Urinary bladder (tissue), 4 donors: ENCODE data around the gene MPPED2. TPM values are rescaled to one million over a fixed set of nuclear protein-coding genes. Genes with fewer than 3 reads are reported as not detected.

Source experiments
- DNase-seq: peaks from one replicate; pipeline ENCODE4 v3.0.0-alpha.2; 2015; ENCODE audit errors: extremely low spot score
- H3K27ac ChIP-seq: one replicate; pipeline ENCODE4 v1.5.1; 2013; ENCODE audit warnings: low read depth, mild to moderate bottlenecking, moderate library complexity
- H3K36me3 ChIP-seq: one replicate; pipeline ENCODE4 v1.6.1; 2013; ENCODE audit warnings: mild to moderate bottlenecking, moderate library complexity; ENCODE audit not compliant: insufficient read depth
- H3K4me1 ChIP-seq: one replicate; pipeline ENCODE4 v1.6.1; 2013; ENCODE audit warnings: mild to moderate bottlenecking, moderate library complexity; ENCODE audit not compliant: insufficient read depth
- H3K4me3 ChIP-seq: one replicate; pipeline ENCODE4 v1.5.1; 2013; ENCODE audit warnings: low read depth, low read length
- WGBS: extraction: QIAGEN DNeasy Blood & Tissue Kit; methylation state at CpG from one replicate; pipeline ENCODE4 v1.1.7; 2013; 5-methylcytosine and 5-hydroxymethylcytosine counted together
- polyA plus RNA-seq: library from polyadenylated mRNA; stranded (reverse); fragments of 200-250 nt; gene quantifications from one replicate; pipeline ENCODE4 v1.2.3, GENCODE V29; 2013
- total RNA-seq: library from RNA; depleted of rRNA; stranded (reverse); fragments of >200 nt; gene quantifications from one replicate; pipeline ENCODE4 v1.2.3, GENCODE V29; 2014
- donor health status: healthy with polysubstance abuse.
- donor health status: healthy.

The MPPED2 gene
- total and polyA plus RNA-seq, 2 donors, result 3.0 to 25.7 TPM

DNA sequence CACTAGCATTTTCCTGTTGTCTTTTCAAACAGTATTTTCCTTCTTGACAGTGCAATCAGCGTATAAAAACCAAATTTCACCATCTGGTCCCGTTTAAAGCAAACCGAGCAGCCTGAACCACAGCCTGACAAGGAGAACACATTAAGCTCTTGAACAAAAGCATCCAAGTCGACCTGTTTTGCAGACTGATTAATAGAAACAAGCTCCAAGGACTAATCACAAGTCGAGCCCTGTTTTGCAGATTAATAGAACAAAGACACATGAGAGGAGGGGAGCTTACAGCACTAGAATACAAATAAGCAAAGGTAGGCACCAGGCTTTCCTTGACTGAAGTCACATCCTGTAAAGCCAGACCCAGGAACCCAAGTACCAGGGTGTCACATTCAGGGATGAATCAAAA, 104.8 kb downstream of the MPPED2 start:
- 55% methylated on average over 5 of the region's 5 CpGs for WGBS
- Histone ChIP-seq H3K27ac (no peak overlapping the region), H3K4me3 (no peak overlapping the region)

DNA sequence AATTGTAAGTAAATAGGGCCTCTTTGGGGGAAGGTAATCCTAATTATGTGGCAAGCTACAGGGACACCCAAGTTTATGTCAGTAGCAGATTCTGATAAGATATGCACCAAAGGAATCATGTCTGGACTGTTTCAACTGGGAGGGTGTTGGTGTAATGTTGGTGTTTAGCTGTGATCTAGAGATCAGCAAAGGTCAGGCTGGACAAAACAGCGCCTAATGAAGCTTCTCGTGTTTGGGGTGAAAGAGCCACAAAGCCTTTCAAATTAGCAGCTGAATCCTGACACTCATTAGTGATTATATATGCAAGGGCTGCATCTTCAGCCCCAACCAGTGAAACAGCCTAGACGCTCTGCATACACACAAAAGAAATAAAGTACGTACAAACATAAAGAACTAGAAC, 106.3 kb downstream of the MPPED2 start:
- no peak for DNase-seq
- Histone ChIP-seq H3K4me3 (no peak overlapping the region), H3K27ac (no peak overlapping the region), H3K4me1 (no peaks in the 10 kb centered on the region), H3K36me3 (no peaks in the 10 kb centered on the region)
- WGBS, result 71% methylated on average over 4 of the region's 4 CpGs

More for the DNA sequence above, 104.8 kb downstream of the MPPED2 start:
- no peak for DNase-seq
- Histone ChIP-seq H3K4me1 (no peaks in the 10 kb centered on the region), H3K36me3 (no peaks in the 10 kb centered on the region)

DNA sequence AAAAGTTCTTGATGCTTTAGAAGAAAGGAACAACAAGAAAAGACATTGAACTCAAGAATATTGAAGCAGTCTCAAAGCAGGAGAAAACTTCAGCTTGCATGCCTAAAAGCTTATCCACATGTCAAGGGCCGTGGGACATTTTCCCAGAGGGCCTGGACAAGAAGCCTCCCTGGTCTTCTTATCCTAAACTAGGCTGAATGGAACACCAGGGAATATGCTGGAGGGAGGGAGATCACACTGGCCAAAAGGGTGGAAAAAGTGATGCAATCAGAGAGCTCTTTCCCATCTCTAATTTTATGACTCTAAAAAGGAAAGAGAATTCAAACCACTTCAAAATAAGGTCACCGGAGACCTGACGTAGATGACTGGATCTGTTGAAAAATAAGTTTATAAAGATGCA, 107.2 kb downstream of the MPPED2 start:
- no peak for DNase-seq

DNA sequence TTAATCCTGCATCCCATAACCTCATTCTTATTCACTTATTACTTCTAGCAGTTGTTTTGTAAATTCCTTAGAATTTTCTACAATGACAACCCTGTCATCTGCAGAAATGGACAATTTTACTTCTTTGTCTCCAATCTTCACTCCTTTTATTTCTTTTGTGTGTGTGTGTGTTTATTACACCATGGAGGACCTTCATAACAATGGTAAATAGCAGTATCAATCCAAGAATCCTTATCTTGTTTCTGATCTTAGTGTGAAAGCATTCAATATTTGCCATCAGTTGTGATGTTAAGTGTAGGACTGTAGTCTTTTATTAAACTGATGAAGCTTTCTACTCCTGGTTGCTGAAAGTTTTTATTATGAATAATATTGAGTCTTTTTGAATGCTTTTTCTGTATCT, 109.1 kb downstream of the MPPED2 start:
- Histone ChIP-seq H3K27ac (no peak overlapping the region), H3K36me3 (no peaks in the 10 kb centered on the region), H3K4me1 (no peaks in the 10 kb centered on the region), H3K4me3 (no peak overlapping the region)
- no peak for DNase-seq

More for the DNA sequence above, 107.2 kb downstream of the MPPED2 start:
- Histone ChIP-seq H3K4me3 (no peak overlapping the region), H3K36me3 (no peaks in the 10 kb centered on the region), H3K27ac (no peak overlapping the region), H3K4me1 (no peaks in the 10 kb centered on the region)
- 25% methylated on average over 3 of the region's 3 CpGs for WGBS

DNA sequence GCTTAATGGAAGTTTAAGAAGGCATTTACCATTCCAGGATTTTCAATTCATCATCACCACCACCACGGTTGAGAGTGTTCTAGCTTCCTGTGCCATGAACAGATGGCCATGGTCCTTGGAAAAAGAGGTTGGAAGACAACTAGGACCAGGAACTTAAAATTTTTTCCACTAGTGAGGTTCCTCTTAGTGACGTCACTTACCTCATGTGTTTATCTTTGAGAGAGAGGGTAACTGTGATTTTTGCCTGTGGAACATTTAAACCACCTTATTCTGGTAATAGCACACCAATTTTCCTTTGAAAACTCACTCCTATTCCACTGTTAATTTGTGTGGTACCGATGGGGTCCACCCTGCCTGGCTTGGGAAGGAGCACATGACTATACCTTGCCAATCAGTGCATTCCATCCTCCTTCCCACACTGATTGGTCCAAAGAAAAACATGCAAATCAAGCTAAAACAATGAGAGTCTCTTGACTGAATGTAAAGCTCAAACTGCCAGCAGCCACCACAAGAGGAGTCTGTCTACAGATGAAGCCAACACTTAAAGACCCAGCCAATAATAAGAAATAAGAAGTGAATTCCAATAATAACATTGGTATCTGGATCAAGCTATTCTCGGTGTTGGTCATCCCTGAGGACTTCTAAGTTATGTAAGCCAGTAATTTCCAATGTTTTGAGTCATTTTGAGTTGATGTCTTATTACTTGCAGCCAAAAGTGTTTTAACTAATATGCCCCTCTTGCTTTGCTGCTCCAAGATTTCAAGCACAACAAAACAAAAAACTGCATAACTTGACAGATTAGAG, 111.8 kb downstream of the MPPED2 start:
- no peak overlapping the region for H3K27ac ChIP-seq
- no peaks in the 10 kb centered on the region for H3K36me3 ChIP-seq
- 82% methylated on average over 4 of the region's 4 CpGs for WGBS
- H3K4me1 ChIP-seq, result no peaks in the 10 kb centered on the region
- no peak overlapping the region for H3K4me3 ChIP-seq
- DNase-seq, result no peak

DNA sequence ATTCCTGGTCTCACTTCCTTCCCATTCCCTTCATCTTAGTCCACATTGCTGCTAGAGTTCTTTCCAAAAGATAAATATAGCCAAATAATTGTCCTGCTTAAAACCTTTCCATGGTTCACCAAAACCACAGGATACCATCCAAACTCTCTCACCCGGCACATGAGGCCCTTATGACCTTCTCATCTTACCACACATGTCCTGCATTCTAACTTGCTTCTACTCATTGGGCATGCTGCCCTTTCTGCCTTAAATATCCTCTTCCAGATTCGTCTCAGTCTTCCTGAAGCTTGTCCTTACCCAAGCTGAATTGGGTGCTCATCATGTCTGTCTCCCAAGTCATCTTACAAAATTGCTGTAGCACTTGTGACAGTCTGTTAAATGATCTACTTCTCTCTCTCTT, 114.9 kb downstream of the MPPED2 start:
- H3K36me3 ChIP-seq, result no peaks in the 10 kb centered on the region
- H3K27ac ChIP-seq, result no peak overlapping the region
- WGBS, result 82% methylated on average over 2 of the region's 2 CpGs
- DNase-seq, result no peak
- H3K4me1 ChIP-seq, result no peaks in the 10 kb centered on the region
- H3K4me3 ChIP-seq, result no peak overlapping the region

DNA sequence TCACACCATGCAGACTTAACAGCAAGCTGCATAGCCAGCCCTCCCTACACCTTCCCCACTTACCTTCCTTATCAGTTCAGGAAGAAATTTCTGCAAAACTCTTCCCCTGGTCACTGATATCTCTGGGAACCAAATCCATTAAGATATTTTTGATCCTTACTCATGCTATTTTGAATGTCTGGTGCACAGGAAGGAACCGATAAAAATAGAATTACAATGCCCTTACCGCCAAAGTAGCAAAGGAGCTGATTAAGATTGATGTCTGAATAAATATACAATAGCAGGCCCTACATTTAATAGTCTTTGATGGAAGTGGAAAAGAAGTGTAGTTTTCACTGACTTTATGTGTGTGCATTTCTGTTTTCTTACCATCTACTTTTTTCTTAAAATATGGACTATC, 117.3 kb downstream of the MPPED2 start:
- H3K4me3 ChIP-seq, result no peak overlapping the region
- WGBS, result 27% methylated on average over 2 of the region's 2 CpGs
- no peaks in the 10 kb centered on the region for H3K36me3 ChIP-seq
- no peak overlapping the region for H3K27ac ChIP-seq
- no peaks in the 10 kb centered on the region for H3K4me1 ChIP-seq
- no peak for DNase-seq

DNA sequence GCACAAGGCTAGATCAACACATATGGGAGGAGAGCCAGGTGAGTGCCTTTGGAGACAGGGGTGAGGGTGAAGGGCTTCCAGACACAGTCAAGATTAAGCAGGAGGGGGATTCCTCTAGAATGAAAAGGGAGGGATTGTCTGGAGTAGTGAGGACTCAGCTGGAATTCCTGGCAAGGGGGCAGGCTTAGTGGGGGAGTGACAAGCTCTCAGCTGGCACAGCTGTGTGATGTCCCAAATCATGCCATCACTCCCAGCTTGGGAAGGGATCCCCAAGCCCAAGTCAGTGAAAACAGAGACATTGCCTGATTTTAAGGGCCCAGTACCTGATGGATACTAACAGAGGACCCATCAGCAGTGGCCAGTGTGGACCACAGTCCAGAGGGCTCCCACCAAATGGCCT, 119.0 kb downstream of the MPPED2 start:
- H3K27ac ChIP-seq, result no peak overlapping the region
- no peak for DNase-seq
- H3K36me3 ChIP-seq, result no peaks in the 10 kb centered on the region
- H3K4me1 ChIP-seq, result no peaks in the 10 kb centered on the region
- no peak overlapping the region for H3K4me3 ChIP-seq

DNA sequence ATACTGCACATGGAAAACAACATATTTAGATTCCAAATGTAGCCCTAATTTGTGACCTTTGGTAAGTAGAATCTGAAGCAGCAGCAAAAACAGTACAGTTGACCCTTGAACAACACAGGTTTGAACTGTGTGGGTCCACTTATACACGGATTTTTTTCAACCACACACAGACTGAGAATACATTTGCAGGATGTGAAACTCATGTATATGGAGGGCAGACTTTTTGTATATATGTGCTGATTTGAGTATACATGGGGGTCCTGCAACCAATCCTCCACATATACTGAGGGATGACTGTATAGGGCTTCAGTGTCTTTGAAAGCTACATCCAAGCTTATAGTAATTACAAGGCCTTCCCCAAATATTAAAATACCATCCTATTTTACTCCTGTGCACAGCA, 120.5 kb downstream of the MPPED2 start:
- 77% methylated on average over 1 of the region's 1 CpG for WGBS
- Histone ChIP-seq H3K4me3 (no peak overlapping the region), H3K36me3 (no peaks in the 10 kb centered on the region), H3K27ac (no peak overlapping the region), H3K4me1 (no peaks in the 10 kb centered on the region)
- DNase-seq, result no peak

DNA sequence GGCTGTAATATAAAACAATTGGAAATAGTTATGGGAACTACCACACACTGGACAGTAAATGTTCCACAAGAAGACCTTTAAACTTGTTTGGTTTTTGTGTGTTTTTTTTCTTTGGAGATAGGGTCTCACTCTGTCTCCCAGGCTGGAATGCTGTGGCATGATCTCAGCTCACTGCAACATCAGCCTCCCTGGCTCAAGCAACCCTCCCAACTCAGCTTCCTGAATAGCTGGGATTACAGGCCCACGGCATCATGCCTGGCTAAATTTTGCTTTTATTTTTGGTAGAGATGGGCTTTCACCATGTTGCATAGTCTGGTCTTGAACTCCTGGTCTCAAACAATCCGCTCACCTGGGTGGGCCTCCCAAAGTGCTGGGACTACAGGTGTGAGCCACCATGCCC, 121.0 kb downstream of the MPPED2 start:
- DNase-seq, result no peak
- Histone ChIP-seq H3K4me1 (no peaks in the 10 kb centered on the region), H3K27ac (no peak overlapping the region), H3K4me3 (no peak overlapping the region), H3K36me3 (no peaks in the 10 kb centered on the region)
- WGBS, result 75% methylated on average over 2 of the region's 2 CpGs

DNA sequence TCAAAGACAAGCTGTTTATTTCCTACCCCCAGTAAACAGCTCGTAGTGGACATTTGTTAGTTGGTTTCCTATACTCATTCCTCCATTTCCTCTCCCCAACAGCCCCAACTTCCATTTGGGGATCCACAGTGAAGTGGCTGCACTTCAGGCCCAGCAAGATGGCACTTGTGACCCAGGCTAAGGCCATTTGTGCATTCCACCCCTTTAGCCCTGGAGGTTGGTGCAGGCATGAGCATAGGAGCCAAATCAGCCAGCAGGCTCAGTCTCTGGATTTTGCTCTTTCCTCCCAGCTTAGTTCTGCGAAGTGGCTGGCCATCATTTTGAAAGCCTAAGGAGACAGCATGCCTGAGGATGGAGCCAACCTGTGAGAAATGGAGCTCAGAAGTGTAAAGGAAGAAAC, 122.9 kb downstream of the MPPED2 start:
- 91% methylated on average over 2 of the region's 2 CpGs for WGBS
- H3K4me3 ChIP-seq, result no peak overlapping the region
- no peak overlapping the region for H3K27ac ChIP-seq
- DNase-seq, result no peak
- H3K4me1 ChIP-seq, result no peaks in the 10 kb centered on the region
- no peaks in the 10 kb centered on the region for H3K36me3 ChIP-seq

DNA sequence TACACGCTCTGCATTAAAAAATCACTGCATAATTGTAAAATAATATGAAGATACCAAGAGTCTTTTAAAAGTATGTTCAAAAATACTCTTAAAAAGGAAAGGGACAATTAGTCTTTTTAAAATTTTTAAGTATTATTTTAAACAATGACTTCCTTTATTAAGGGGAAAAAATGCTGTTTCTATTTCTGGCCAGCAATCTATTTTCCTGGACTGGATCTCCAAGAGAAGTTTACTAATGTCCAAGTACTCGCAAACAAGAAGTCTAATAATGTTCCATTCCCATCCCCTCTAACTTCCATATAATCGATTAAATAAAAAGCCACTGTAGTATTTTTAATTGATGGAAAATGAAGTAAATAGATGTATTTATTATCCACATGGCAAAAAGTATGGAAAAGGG, 123.7 kb downstream of the MPPED2 start:
- WGBS, result 70% methylated on average over 3 of the region's 3 CpGs
- no peak for DNase-seq
- Histone ChIP-seq H3K4me1 (no peaks in the 10 kb centered on the region), H3K36me3 (no peaks in the 10 kb centered on the region), H3K27ac (no peak overlapping the region), H3K4me3 (no peak overlapping the region)

DNA sequence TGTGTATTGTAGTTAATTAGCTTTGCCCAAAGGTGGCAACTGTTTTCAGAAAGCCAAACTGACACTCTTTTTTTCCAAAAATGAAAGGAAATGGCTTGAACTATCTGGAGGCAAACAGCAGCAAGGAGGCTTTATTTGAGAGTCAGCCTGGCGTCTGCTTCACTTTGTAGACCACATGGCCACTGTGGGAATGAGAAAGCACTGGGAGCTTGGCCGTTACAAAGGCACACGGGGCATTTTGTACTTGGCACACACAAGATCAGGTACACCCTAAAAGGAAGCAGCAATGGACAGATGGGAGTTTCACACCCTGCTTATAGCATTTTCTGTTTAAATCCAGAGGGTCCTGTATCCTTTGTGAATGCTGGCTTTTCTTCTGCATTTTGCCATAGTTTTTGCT, 126.3 kb downstream of the MPPED2 start:
- Histone ChIP-seq H3K4me1 (no peaks in the 10 kb centered on the region), H3K4me3 (no peak overlapping the region), H3K27ac (no peak overlapping the region), H3K36me3 (no peaks in the 10 kb centered on the region)
- WGBS, result 80% methylated on average over 3 of the region's 3 CpGs
- DNase-seq, result no peak

DNA sequence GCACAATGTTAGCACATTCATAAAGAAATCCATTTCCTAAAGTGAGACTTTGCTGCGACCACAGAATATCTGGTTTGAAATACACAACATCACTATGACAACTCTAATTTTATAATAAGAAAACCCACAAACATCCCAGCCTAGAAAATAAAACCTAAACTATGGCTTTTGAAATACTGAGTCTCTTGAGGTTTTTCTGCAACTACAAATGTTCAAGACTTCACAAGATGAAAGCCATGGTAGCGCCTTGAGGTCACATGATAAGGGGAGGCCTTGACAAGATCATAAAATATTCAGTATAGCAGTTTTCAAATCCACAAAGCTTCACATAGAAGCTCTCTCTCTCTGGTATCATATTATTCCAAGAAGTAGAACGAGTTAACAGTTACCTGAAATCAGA, 126.8 kb downstream of the MPPED2 start:
- 90% methylated on average over 3 of the region's 3 CpGs for WGBS
- H3K27ac ChIP-seq, result no peak overlapping the region
- H3K36me3 ChIP-seq, result no peaks in the 10 kb centered on the region
- no peaks in the 10 kb centered on the region for H3K4me1 ChIP-seq
- H3K4me3 ChIP-seq, result no peak overlapping the region
- no peak for DNase-seq

DNA sequence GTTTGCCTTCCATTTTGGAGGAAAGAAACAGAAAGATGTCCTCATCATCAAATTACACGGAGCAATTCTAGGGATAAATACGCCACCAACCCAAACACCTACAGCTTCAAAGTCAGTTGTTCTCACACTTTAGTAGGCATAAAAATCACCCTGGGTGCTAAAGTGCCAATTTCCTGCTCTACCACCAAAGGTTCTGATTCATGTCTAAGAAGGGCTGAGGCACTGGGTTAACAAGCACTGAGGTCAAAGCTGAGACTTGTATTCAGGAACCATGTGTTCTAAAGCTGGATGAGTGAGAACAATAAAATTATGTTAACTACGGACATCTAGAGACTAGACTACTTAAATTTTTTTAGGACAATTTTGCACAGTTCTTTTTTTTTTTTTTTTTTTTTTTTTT, 127.6 kb downstream of the MPPED2 start:
- 92% methylated on average over 3 of the region's 3 CpGs for WGBS
- H3K36me3 ChIP-seq, result no peaks in the 10 kb centered on the region
- H3K4me1 ChIP-seq, result no peaks in the 10 kb centered on the region
- DNase-seq, result no peak
- H3K4me3 ChIP-seq, result no peak overlapping the region
- H3K27ac ChIP-seq, result no peak overlapping the region
